ENCODE results near the gene BCL2L13.

The BCL2L13 gene, protein sequence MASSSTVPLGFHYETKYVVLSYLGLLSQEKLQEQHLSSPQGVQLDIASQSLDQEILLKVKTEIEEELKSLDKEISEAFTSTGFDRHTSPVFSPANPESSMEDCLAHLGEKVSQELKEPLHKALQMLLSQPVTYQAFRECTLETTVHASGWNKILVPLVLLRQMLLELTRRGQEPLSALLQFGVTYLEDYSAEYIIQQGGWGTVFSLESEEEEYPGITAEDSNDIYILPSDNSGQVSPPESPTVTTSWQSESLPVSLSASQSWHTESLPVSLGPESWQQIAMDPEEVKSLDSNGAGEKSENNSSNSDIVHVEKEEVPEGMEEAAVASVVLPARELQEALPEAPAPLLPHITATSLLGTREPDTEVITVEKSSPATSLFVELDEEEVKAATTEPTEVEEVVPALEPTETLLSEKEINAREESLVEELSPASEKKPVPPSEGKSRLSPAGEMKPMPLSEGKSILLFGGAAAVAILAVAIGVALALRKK

DNA sequence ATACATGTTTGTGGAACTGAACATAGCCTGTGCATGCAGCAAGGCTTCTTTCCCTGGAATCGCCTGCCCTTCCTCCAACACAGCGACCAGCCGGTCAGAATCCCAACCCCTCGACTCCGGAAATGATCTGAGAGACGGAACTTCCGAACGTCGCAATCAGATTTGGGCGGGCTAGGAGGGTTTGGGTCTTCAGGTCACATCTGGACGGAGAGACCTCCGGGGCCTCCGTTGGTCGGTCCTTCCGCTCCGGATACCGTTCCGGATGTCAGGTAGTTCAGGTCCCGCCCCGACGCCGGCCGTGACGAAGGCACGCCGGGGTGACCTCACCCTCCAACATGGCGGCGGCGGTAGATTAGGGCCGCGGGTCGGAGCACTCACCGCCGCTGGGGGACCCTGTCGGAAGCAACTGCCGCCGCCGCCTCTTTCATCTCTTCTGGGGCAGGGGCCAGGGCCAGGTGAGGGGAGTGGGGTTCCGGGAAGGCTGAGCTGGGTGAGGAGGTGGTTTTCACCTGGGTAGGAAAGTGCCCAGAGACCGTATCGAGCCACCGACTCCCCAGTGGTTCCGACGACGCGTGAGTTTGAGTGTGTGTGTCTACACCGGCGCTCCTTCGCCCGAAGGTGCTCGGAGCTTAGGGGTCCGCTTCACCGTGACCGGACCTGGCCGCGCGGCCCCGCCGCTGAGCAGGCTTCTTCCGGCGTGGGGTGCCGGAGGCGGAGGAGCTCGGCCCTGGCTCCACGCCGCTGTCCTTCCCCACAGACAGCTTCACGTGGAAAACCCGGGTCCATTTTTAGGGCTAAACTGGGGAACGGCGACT lies at the start of gene BCL2L13:
TSS of gene BCL2L13 (plus strand) at position 326 of the 815 bp plus-strand sequence. CDS start 16,955 bp downstream, outside the sequence.
- DNase-seq (ENCODE audit: low read depth): peak; percentile 78

DNA sequence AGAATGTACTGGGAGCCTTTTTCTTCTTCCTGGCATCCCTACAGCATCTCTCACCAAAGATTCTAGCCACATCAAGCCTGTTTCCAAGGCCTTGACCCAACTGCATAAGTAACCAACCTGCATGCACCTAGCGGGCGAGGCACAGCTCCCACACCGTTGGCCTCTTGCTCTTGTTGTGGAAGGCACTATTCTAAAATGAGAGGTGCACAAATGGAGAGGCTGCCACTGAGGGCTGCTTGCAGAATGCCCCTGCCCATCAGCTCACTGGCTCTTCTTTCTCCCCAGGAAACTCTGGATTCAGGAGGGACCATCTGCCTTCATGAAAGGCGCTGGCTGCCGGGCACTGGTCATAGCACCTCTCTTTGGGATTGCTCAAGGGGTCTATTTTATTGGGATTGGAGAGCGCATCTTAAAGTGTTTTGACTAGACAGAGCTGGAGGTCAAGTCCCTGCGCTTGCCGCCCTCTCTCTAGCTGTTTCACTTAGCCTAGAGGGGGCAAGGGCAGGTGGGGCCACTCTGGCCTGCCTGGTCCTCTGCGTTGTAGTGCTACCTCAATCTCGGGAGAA lies 48.7 kb upstream of the BCL2L13 start:
- DNase-seq (ENCODE audit: low read depth): no peak

- no peak for DNase-seq (ENCODE audit: low read depth)
Observed at GRCh38 chr22:17590586-17590985, 48.0 kb upstream of the BCL2L13 start.

DNA sequence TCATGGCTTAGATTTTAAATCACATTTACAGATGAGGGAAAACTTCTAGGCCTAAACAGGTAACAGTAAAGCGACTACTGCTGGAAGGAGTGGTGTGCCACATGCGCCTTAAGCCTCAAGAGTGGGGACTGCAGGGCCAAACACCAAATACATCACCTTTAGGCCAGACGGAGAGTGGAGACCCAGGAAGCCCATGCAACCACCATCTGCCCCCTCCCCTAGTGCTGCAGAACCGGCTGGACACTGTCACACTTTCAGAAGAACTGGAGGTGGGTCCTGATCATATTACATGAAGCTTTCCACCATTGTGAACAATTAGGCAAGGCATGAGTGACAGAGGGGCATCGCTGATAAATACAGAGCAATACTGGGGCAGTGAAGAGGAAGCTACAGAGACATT lies 46.4 kb upstream of the BCL2L13 start:
- DNase-seq (ENCODE audit: low read depth): no peak

- no peak for DNase-seq (ENCODE audit: low read depth)
Observed at GRCh38 chr22:17596226-17596625, 42.3 kb upstream of the BCL2L13 start.

DNA sequence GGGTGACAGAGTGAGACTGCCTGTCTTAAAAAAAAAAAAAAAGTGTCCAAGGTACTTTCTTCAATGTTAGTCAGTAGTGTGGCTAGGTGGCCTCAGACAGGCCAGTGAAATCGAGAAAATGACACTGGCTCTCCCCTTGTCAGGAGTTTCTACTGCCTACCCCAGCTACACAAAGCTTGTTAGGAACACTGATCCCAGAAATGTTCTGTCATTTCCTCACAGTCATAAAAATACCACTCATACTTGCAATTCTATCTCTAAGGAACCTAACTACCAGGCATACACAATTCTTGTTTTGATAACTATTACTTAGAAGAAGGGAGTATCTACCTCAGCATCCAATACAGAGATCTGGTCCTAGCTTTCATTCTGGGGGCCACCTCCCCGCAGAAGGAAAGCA lies 41.3 kb upstream of the BCL2L13 start:
- no peak for DNase-seq (ENCODE audit: low read depth)

DNA sequence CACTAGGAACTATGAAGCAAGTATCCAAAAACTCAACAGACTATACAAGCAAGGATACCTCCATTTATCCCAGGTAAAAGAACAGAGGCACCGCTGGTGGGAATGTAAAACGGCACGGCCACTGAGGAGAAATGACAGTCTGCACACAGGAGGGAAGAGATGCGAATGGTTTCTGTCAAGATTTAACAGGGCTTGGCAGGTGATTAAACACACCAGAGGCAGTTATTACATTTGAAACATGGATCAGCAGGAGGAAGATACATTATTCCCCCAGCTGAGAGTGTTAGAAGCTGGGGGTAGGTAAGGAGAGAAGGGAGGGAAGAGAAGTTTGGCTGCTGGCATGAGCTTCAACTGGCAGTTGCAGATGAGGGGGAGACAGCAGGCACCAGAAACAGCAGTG lies 40.2 kb upstream of the BCL2L13 start:
- no peak for DNase-seq (ENCODE audit: low read depth)

DNA sequence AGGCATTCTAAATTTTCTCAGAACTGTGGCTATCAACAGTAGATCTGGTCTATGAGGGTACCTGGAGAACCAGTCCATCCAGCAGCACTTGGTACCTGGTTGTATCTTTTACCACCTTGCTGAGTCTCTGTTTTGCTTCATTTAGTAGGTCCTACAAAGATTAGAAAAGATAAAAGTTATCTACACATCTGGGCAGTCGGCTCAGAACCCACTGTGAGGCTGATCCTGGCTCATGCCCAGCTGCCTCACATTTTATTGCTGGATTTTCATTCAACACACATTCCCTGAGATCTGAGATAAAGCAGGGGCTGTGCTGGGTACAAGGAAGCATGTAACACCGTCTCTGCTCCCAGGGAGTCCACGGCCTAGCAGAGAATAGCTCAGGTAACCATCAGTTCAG lies 37.5 kb upstream of the BCL2L13 start:
- no peak for DNase-seq (ENCODE audit: low read depth)

DNA sequence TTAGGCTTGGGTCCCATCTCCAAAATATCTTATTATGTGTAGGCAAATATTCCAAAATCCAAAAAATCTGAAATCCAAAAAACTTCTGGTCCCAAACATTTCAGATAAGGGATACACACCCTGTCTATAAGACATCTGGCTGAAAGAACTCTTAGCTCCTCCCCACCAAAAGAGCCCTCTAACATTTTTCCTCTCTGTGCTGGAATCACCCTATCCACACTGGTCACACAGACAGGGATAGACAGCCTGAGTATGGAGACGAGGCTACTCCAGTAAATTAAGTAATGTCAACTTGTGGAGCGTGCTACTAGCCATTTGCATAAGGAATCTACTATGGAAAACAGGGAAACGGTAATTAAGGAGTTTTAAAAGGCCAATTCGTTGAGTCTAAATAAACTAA lies 34.9 kb upstream of the BCL2L13 start:
- DNase-seq (ENCODE audit: low read depth): no peak

GRCh38 chr22:17606496-17606895 lies 32.1 kb upstream of the BCL2L13 start:
- DNase-seq (ENCODE audit: low read depth): no peak

DNA sequence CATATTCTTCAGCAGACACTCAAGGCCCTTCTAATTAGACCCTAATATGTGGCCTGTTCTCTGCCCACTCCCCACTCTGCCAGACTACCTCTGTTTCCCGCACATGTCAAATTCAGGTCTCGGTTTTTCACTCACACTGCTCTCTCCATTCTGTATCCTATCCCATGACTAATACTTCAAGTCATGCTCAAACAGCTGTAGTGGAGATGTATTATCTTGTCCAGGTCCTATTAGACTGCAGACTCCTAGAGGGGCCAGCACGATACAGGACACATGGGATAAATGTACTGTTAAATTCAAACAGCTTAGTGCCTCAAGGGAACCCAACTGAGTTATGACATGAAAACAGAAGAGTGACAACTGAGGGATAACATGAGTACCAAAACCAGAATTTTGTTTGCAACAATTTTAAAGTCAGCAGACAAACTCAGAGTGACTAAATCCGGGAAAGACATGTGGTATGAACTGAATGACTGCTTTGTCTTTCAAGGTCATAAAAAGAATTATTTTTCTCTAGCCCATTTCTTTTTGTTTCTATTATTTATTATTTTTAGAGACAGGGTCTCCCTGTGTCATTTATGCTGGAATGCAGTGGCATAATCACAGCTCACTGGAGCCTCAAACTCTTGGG lies 30.6 kb upstream of the BCL2L13 start:
- DNase-seq (ENCODE audit: low read depth): no peak

- peak; percentile 13 for DNase-seq (ENCODE audit: low read depth)
Observed at GRCh38 chr22:17612057-17612456, 26.5 kb upstream of the BCL2L13 start.

DNA sequence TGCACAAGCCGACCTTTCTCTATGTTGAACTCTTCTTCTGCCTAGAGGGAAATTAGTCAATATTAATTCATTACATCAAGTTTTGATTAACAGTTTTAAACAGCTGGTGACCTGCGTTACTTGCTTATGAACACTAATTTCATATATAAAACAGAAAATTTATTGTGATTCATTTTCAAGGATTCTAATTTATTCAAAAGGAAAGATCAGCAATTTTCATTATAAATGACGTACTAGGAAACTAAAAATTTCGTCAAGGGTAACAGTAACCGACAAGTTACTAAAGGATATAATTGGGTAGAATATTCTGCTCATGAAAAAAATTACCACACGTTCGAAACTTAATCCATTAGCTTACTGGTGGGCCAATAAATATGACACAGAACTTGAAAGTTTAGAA lies 25.3 kb upstream of the BCL2L13 start:
- no peak for DNase-seq (ENCODE audit: low read depth)

GRCh38 chr22:17627961-17628405 lies 10.6 kb upstream of the BCL2L13 start:
- DNase-seq (ENCODE audit: low read depth): no peak

DNA sequence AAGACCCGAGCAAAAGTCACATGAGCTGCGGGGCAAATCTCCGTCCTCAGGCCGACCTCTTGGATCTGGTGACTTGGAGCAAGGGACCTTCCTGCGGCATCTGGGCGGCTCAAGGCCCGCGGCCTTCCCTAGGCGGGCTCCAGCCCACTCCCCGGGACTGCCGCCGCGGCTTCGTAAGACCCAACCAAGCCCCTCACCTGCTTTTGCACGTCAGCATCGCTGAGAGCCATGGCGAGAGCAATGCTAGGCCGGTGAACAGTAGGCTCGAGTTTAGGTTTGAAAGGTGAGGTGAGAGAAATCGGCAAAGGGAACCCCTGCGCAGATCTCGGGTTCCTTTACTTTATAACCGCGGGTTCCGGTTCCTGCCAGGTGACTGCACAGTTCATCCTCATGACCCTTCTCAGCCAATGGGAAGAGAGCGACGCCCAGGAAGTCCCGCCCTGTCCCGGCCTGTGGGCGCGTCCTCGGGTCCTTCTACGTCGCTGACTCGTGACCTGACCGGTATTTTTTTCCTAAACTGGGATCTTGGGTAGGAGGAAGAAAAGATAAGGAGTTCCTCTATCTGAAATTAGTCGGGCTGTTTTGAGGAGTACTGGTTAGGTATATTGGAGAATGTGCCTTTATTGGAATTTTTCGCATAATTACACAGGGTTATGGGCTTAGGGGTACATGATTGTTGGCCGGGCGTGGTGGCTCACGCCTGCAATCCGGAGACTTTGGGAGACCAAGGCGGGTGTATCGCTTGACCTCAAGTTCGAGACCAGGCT lies 10.0 kb upstream of the BCL2L13 start, which contains the start of gene ATP6V1E1:
TSS of gene ATP6V1E1 (minus strand) at position 344 of the 767 bp plus-strand sequence. CDS start at position 230, 114 bp downstream.
- DNase-seq (ENCODE audit: low read depth): peak; percentile 84

- DNase-seq (ENCODE audit: low read depth): no peak
Observed at GRCh38 chr22:17629173-17629489, 9.4 kb upstream of the BCL2L13 start.

DNA sequence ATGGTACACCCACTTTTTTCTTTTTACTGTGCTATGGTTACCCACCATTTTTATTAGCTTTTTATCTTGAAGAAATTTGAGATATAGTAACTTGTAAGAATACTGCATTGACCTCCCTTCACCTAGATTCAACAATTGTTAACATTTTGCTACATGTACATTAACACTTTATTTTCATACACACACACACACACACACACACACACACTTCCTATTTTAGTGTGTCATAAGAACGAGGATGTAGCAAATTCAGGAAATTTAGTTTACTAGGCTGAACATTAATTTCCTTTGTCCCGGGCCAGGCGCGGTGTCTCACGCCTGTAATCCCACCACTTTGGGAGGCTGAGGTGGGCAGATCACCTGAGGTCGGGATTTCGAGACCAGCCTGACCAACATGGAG lies 8.9 kb upstream of the BCL2L13 start:
- DNase-seq (ENCODE audit: low read depth): no peak

DNA sequence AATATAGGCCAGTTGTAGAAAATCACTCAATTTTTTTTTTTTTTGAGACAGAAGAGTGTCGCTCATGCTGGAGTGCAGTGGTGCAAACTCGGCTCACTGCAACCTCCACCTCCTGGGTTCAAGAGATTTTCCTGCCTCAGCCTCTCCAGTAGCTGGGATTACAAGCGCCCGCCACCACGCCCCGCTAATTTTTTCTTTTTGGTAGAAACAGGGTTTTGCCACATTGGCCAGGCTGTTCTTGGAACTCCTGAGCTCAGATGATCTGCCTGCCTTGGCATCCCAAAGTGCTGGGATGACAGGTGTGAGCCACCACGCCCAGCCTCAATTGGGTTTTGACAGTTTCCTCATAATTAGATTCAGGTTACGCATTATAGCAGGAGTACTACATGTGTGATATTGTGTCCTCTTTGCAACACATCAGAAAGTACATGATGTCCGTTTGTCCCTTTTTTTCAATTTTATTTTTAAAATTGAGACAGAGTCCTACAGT lies 7.4 kb upstream of the BCL2L13 start:
- no peak for DNase-seq (ENCODE audit: low read depth)

GRCh38 chr22:17633217-17633997 lies 5.2 kb upstream of the BCL2L13 start:
- peak; percentile 89 for DNase-seq (ENCODE audit: low read depth)

DNA sequence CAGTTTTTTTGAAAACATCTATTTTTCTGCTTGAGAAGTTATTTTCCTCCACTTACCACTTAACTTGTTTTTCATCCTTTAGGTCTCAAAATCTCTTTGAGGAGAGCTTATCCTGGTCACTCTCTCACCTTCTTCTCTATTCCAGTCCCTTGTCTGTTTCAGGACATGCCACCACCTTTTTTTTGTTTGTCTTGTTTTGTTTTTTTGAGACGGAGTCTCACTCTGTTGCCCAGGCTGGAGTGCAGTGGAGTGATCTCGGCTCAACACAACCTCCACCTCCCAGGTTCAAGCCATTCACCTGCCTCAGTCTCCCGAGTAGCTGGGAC lies 4.6 kb upstream of the BCL2L13 start:
- no peak for DNase-seq (ENCODE audit: low read depth)

DNA sequence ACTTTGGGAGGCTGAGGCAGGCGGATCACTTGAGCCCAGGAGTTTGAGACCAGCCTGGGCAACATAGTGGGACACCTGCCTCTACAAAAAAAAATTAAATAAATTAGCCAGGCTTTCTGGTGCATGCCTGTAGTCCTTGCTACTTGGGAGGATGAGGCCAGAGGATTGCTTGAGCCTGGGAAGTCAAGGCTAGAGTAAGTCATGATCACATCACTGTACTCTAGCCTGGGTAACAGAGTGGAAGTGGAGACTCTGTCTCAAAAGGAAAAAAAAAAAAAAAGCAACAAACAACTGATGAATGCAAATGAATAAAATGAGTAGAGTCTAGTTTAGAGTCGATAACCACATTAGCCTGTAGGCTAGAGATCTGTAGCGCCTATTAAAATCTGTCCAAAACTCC lies 3.9 kb upstream of the BCL2L13 start:
- no peak for DNase-seq (ENCODE audit: low read depth)

All from HS-5 (cell line).